Nucleus accumbens (tissue), 56 donors: Measurements from ENCODE around the gene SOD2.

Experiments used
- DNase-seq, 56 donors: peaks; one replicate each; lab custom pipeline; 2025; lab: John Stamatoyannopoulos, UW

Gene SOD2

GRCh38 chr6:159646116-159646515 lies 46.9 kb downstream of the SOD2 start:
- DNase-seq: no peak

- no peak for DNase-seq
Observed at GRCh38 chr6:159645640-159646039, 47.4 kb downstream of the SOD2 start.
